Central memory CD8-positive, alpha-beta T cell (primary cell): Measurements from ENCODE around the gene RFC5.
A peak's percentile ranks its signal among the peaks of the same experiment; 100 is the strongest.

Source experiments
- ATAC-seq: fragments of 150-1000 bp; cut with Tn5 transposase; replicated peaks from 2 replicates; pipeline ENCODE4 v1.10.0; 2022; ENCODE audit warnings: mild to moderate bottlenecking, moderate FRiP score, moderate number of reproducible peaks; ENCODE audit not compliant: poor library complexity, severe bottlenecking; ENCODE audit errors: extremely low read depth
- DNase-seq, 2 donors: peaks; one replicate each; pipeline ENCODE4 v3.0.0; 2021; ENCODE audit warnings: low spot score in 2 of 2
- H3K27ac Mint-ChIP-seq: one replicate; pipeline ENCODE4 v1.8.0; 2022; ENCODE audit warnings: low read depth, mild to moderate bottlenecking, moderate library complexity, mixed read lengths
- H3K27me3 Mint-ChIP-seq: one replicate; pipeline ENCODE4 v1.8.0; 2022; ENCODE audit warnings: mixed read lengths
- H3K36me3 Mint-ChIP-seq: one replicate; pipeline ENCODE4 v1.8.0; 2022; ENCODE audit warnings: mild to moderate bottlenecking, moderate library complexity, mixed read lengths; ENCODE audit not compliant: insufficient read depth
- H3K4me1 Mint-ChIP-seq: one replicate; pipeline ENCODE4 v1.8.0; 2022; ENCODE audit warnings: mixed read lengths
- H3K4me3 Mint-ChIP-seq: one replicate; pipeline ENCODE4 v1.8.0; 2022; ENCODE audit warnings: mild to moderate bottlenecking, moderate library complexity, mixed read lengths
- H3K9me3 Mint-ChIP-seq: one replicate; pipeline ENCODE4 v1.8.0; 2022; ENCODE audit warnings: mixed read lengths

The RFC5 gene

GRCh38 chr12:118042091-118042490 is 25.6 kb downstream of the RFC5 start:
- no peaks in the 10 kb centered on the region for H3K9me3 Mint-ChIP-seq
- H3K4me1 Mint-ChIP-seq, result peaks cover 8% of the 10 kb centered on the region
- no peaks in the 10 kb centered on the region for H3K27me3 Mint-ChIP-seq
- H3K4me3 Mint-ChIP-seq, result no peak overlapping the region
- no peak for DNase-seq
- H3K27ac Mint-ChIP-seq, result no peak overlapping the region
- no peak for ATAC-seq
- peaks cover 43% of the 10 kb centered on the region for H3K36me3 Mint-ChIP-seq

GRCh38 chr12:118044075-118044474 is 27.6 kb downstream of the RFC5 start:
- Mint-ChIP-seq H3K4me3 (no peak overlapping the region), H3K4me1 (peaks cover 8% of the 10 kb centered on the region), H3K27me3 (no peaks in the 10 kb centered on the region), H3K27ac (no peak overlapping the region), H3K9me3 (no peaks in the 10 kb centered on the region), H3K36me3 (peaks cover 39% of the 10 kb centered on the region)
- ATAC-seq (no peak), DNase-seq (no peak)

GRCh38 chr12:118044577-118044976 is 28.1 kb downstream of the RFC5 start:
- no peak for DNase-seq
- Mint-ChIP-seq H3K36me3 (peaks cover 35% of the 10 kb centered on the region), H3K4me1 (peaks cover 11% of the 10 kb centered on the region), H3K4me3 (no peak overlapping the region), H3K27me3 (no peaks in the 10 kb centered on the region), H3K9me3 (no peaks in the 10 kb centered on the region), H3K27ac (no peak overlapping the region)
- ATAC-seq, result no peak

- peaks cover 20% of the 10 kb centered on the region for H3K4me1 Mint-ChIP-seq
- no peak for DNase-seq
- H3K27me3 Mint-ChIP-seq, result no peaks in the 10 kb centered on the region
- H3K4me3 Mint-ChIP-seq, result no peak overlapping the region
- ATAC-seq, result no peak
- H3K27ac Mint-ChIP-seq, result no peak overlapping the region
- H3K9me3 Mint-ChIP-seq, result no peaks in the 10 kb centered on the region
- peaks cover 33% of the 10 kb centered on the region for H3K36me3 Mint-ChIP-seq
These were observed 29.9 kb downstream of the RFC5 start for GRCh38 chr12:118046430-118046829.

- H3K4me1 Mint-ChIP-seq, result peaks cover 43% of the 10 kb centered on the region
- ATAC-seq (no peak), DNase-seq (no peak)
- peak overlapping the region; percentile 98 for H3K27ac Mint-ChIP-seq
- H3K27me3 Mint-ChIP-seq, result no peaks in the 10 kb centered on the region
- H3K36me3 Mint-ChIP-seq, result peaks cover 27% of the 10 kb centered on the region
- H3K4me3 Mint-ChIP-seq, result peak overlapping the region; percentile 51
- no peaks in the 10 kb centered on the region for H3K9me3 Mint-ChIP-seq
These were observed 34.7 kb downstream of the RFC5 start for GRCh38 chr12:118050972-118051910.

GRCh38 chr12:118052324-118053070 is 36.0 kb downstream of the RFC5 start:
- H3K27me3 Mint-ChIP-seq, result no peaks in the 10 kb centered on the region

GRCh38 chr12:118053071-118053985 is 36.8 kb downstream of the RFC5 start:
- DNase-seq, result peak in 1 of 2 donors; percentile 44
- Mint-ChIP-seq H3K27me3 (no peaks in the 10 kb centered on the region), H3K9me3 (no peaks in the 10 kb centered on the region), H3K27ac (peak overlapping the region; percentile 98), H3K4me3 (peak overlapping the region; percentile 61), H3K4me1 (peaks cover 44% of the 10 kb centered on the region), H3K36me3 (peaks cover 24% of the 10 kb centered on the region)
- peak; percentile 87 for ATAC-seq

More at GRCh38 chr12:118052324-118053070, 36.0 kb downstream of the RFC5 start:
- ATAC-seq (no peak), DNase-seq (no peak)
- H3K27ac Mint-ChIP-seq, result peak overlapping the region; percentile 98
- H3K4me3 Mint-ChIP-seq, result peak overlapping the region; percentile 61
- H3K36me3 Mint-ChIP-seq, result peaks cover 25% of the 10 kb centered on the region
- peaks cover 44% of the 10 kb centered on the region for H3K4me1 Mint-ChIP-seq
- H3K9me3 Mint-ChIP-seq, result no peaks in the 10 kb centered on the region

- peaks cover 54% of the 10 kb centered on the region for H3K4me1 Mint-ChIP-seq
- no peak overlapping the region for H3K4me3 Mint-ChIP-seq
- H3K27me3 Mint-ChIP-seq, result no peaks in the 10 kb centered on the region
- no peak overlapping the region for H3K27ac Mint-ChIP-seq
- H3K36me3 Mint-ChIP-seq, result peaks cover 32% of the 10 kb centered on the region
- DNase-seq (peak; percentile 45 to 66), ATAC-seq (peak; percentile 30)
- H3K9me3 Mint-ChIP-seq, result no peaks in the 10 kb centered on the region
These were observed 38.6 kb downstream of the RFC5 start for GRCh38 chr12:118055144-118055557.

- Mint-ChIP-seq H3K9me3 (no peaks in the 10 kb centered on the region), H3K4me3 (no peak overlapping the region), H3K27ac (peak overlapping the region; percentile 79), H3K27me3 (no peaks in the 10 kb centered on the region), H3K36me3 (peaks cover 29% of the 10 kb centered on the region), H3K4me1 (peaks cover 52% of the 10 kb centered on the region)
- no peak for DNase-seq
- no peak for ATAC-seq
These were observed 39.6 kb downstream of the RFC5 start for GRCh38 chr12:118055865-118056773.

- ATAC-seq (no peak), DNase-seq (no peak)
- H3K9me3 Mint-ChIP-seq, result no peaks in the 10 kb centered on the region
- peak overlapping the region; percentile 96 for H3K27ac Mint-ChIP-seq
- peaks cover 44% of the 10 kb centered on the region for H3K4me1 Mint-ChIP-seq
- no peaks in the 10 kb centered on the region for H3K27me3 Mint-ChIP-seq
- H3K4me3 Mint-ChIP-seq, result peak overlapping the region; percentile 91
- peaks cover 20% of the 10 kb centered on the region for H3K36me3 Mint-ChIP-seq
These were observed 41.7 kb downstream of the RFC5 start for GRCh38 chr12:118058227-118058626.

GRCh38 chr12:118058881-118059280 is 42.4 kb downstream of the RFC5 start:
- ATAC-seq (peak; percentile 82), DNase-seq (peak in 1 of 2 donors; percentile 28)
- peak overlapping the region; percentile 91 for H3K4me3 Mint-ChIP-seq
- H3K27me3 Mint-ChIP-seq, result no peaks in the 10 kb centered on the region
- no peaks in the 10 kb centered on the region for H3K9me3 Mint-ChIP-seq
- H3K27ac Mint-ChIP-seq, result peak overlapping the region; percentile 96
- peaks cover 17% of the 10 kb centered on the region for H3K36me3 Mint-ChIP-seq
- H3K4me1 Mint-ChIP-seq, result peaks cover 40% of the 10 kb centered on the region
